Ishikawa (cell line): ENCODE results near the gene MACROD2.

Experiments
- CEBPB ChIP-seq: IDR thresholded peaks from 2 replicates; pipeline ENCODE4 v1.6.1; 2012
- CREB1 ChIP-seq: IDR thresholded peaks from 2 replicates; pipeline ENCODE4 v1.6.1; 2012; ENCODE audit warnings: low read depth
- EGR1 ChIP-seq: IDR thresholded peaks from 2 replicates; pipeline ENCODE4 v1.6.1; 2012
- EP300 ChIP-seq: IDR thresholded peaks from 2 replicates; pipeline ENCODE4 v1.6.1; 2012; ENCODE audit warnings: borderline replicate concordance
- FOXM1 ChIP-seq: IDR thresholded peaks from 2 replicates; pipeline ENCODE4 v1.6.1; 2012; ENCODE audit warnings: low read depth, borderline replicate concordance
- NFIC ChIP-seq: IDR thresholded peaks from 2 replicates; pipeline ENCODE4 v1.6.1; 2012
- RAD21 ChIP-seq: IDR thresholded peaks from 2 replicates; pipeline ENCODE4 v1.6.1; 2012; ENCODE audit warnings: low read depth
- TAF1 ChIP-seq: IDR thresholded peaks from 2 replicates; pipeline ENCODE4 v1.6.1; 2012; ENCODE audit warnings: low read depth, mild to moderate bottlenecking
- TCF12 ChIP-seq: IDR thresholded peaks from 2 replicates; pipeline ENCODE4 v1.6.1; 2012; ENCODE audit warnings: low read depth
- TEAD4 ChIP-seq: IDR thresholded peaks from 2 replicates; pipeline ENCODE4 v1.6.1; 2012
- YY1 ChIP-seq: IDR thresholded peaks from 2 replicates; pipeline ENCODE4 v1.6.1; 2012; ENCODE audit warnings: low read depth
- ZBTB7A ChIP-seq: IDR thresholded peaks from 2 replicates; pipeline ENCODE4 v1.6.1; 2012; ENCODE audit warnings: low read depth
- TF ChIP-seq, protein P1 (sequence below): IDR thresholded peaks from 2 replicates; pipeline ENCODE4 v1.6.1; 2012
- TF ChIP-seq, protein P2 (sequence below): IDR thresholded peaks from 2 replicates; pipeline ENCODE4 v1.6.1; 2012
- TF ChIP-seq, protein P3 (sequence below): IDR thresholded peaks from 2 replicates; pipeline ENCODE4 v1.6.1; 2012; ENCODE audit warnings: low read depth, mild to moderate bottlenecking

MACROD2 gene

DNA sequence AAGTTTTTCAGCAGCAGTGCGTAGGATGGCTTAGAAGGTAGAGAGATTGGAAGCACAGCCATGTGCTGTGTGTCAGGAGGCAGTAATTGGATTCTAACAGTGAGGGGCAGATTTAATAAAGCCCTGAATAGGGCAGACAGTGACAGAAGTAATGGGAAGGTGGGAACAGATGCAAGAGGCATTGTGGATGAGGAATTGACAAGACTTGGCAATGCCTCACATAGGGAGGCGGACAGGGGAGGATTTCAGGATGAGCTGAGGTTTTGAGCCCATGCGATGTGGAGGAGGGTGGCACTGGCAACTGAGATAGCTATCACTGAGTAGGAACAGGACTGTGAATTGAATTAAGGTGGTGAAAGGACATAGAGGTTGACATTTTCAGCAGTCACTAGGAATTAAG lies 604.3 kb downstream of the MACROD2 start:
- TF ChIP-seq TCF12 = no peak
- no peak for TF ChIP-seq ZBTB7A
- no peak for TF ChIP-seq FOXM1
- TF ChIP-seq, protein P1, sequence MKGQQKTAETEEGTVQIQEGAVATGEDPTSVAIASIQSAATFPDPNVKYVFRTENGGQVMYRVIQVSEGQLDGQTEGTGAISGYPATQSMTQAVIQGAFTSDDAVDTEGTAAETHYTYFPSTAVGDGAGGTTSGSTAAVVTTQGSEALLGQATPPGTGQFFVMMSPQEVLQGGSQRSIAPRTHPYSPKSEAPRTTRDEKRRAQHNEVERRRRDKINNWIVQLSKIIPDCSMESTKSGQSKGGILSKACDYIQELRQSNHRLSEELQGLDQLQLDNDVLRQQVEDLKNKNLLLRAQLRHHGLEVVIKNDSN = no peak
- no peak for TF ChIP-seq YY1
- TF ChIP-seq TAF1 = no peak
- no peak for TF ChIP-seq NFIC
- no peak for TF ChIP-seq EP300
- TF ChIP-seq CEBPB = no peak
- TF ChIP-seq, protein P2, sequence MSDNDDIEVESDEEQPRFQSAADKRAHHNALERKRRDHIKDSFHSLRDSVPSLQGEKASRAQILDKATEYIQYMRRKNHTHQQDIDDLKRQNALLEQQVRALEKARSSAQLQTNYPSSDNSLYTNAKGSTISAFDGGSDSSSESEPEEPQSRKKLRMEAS = no peak
- TF ChIP-seq TEAD4 = no peak
- TF ChIP-seq EGR1 = no peak
- no peak for TF ChIP-seq RAD21

DNA sequence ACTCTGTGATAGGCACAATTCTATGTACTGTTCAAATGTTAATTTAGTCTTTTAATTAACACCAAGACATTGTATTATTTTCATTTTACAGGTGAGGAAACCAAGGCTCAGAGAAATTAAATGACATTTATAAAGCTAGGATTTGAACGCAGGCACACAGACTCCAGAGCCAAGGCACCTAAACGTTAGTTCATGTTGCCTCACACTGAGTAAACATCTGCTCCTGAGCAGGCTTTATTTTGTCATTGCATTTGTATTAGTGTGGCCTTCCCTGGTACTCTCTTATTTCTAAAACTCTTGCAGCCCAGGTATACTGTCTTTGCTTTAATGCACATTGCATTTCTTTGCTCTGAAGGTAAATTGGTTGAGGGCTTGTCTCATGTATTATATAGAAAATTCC lies 605.2 kb downstream of the MACROD2 start:
- TF ChIP-seq EGR1 = no peak
- no peak for TF ChIP-seq CREB1
- TF ChIP-seq, protein P2 = no peak
- TF ChIP-seq TEAD4 = no peak
- TF ChIP-seq ZBTB7A = no peak
- TF ChIP-seq YY1 = no peak
- no peak for TF ChIP-seq EP300
- no peak for TF ChIP-seq TCF12
- TF ChIP-seq RAD21 = no peak
- no peak for TF ChIP-seq TAF1
- no peak for TF ChIP-seq FOXM1
- no peak for TF ChIP-seq CEBPB
- TF ChIP-seq, protein P3, sequence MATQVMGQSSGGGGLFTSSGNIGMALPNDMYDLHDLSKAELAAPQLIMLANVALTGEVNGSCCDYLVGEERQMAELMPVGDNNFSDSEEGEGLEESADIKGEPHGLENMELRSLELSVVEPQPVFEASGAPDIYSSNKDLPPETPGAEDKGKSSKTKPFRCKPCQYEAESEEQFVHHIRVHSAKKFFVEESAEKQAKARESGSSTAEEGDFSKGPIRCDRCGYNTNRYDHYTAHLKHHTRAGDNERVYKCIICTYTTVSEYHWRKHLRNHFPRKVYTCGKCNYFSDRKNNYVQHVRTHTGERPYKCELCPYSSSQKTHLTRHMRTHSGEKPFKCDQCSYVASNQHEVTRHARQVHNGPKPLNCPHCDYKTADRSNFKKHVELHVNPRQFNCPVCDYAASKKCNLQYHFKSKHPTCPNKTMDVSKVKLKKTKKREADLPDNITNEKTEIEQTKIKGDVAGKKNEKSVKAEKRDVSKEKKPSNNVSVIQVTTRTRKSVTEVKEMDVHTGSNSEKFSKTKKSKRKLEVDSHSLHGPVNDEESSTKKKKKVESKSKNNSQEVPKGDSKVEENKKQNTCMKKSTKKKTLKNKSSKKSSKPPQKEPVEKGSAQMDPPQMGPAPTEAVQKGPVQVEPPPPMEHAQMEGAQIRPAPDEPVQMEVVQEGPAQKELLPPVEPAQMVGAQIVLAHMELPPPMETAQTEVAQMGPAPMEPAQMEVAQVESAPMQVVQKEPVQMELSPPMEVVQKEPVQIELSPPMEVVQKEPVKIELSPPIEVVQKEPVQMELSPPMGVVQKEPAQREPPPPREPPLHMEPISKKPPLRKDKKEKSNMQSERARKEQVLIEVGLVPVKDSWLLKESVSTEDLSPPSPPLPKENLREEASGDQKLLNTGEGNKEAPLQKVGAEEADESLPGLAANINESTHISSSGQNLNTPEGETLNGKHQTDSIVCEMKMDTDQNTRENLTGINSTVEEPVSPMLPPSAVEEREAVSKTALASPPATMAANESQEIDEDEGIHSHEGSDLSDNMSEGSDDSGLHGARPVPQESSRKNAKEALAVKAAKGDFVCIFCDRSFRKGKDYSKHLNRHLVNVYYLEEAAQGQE = no peak
- TF ChIP-seq, protein P1 = no peak
- no peak for TF ChIP-seq NFIC

DNA sequence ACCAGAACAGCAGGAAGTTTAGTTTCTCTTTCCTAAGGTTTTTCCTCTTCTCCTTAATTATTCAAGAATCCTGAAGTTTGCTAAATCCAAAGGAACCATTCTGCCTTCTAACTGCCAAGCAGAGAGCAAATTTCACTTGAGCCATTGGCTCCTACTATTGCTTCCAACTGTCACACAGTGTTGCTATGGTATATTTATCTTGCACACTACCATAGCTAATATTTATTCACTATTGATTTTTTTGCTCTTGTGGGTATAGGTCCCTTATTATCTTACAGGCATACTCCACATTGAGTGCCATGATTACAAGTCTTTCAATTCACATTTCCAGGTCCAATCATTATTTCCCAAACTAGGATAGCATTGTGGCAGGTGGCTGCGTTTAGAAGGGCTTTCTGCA lies 608.8 kb downstream of the MACROD2 start:
- TF ChIP-seq TCF12 = no peak
- TF ChIP-seq TEAD4 = no peak
- TF ChIP-seq YY1 = no peak

DNA sequence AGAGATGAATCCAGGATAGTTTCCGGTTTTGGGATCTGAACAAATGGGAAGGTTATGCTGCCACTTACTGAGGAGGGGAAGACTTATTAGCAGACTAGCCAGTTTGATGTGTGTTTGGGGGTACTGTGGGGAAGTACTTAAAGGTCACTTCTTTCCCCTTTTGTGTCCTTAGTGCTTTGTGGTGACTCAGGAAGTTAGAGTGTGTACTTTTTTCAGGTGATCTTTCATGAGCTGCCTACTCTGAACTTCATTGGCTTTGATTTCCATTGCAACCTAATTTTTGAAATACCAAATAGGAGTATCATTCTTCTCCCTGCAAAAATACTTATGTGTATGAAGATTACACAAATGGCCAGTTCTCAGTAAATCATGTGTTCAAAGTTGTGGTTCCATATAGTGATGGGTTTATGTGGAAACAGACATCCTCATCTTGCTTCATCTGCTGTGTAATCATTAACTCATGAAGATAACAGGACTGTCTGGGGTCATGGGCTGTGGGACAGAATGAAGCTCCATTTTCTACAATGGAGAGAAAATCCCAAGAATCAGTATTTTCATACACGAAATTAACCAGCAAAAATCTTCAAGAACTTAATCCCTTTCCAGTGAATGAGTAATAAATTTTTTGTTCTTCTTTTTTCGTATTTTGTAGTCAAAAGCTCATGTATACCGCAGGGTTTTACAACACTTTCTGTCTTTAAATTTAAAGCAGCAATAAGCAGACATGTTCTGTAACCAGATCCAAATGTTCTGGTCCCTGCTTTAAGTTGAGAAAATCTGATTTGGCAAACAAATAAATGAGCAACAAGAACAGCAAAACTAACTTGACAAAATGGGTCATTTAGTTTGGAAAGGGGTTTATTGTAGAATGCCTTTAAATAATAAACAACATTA lies 614.3 kb downstream of the MACROD2 start:
- no peak for TF ChIP-seq ZBTB7A
- TF ChIP-seq TAF1 = no peak
- no peak for TF ChIP-seq TCF12
- no peak for TF ChIP-seq TEAD4
- no peak for TF ChIP-seq EP300
- TF ChIP-seq, protein P2 = no peak
- no peak for TF ChIP-seq FOXM1
- TF ChIP-seq, protein P3 = no peak
- no peak for TF ChIP-seq YY1
- TF ChIP-seq EGR1 = no peak
- no peak for TF ChIP-seq CEBPB
- TF ChIP-seq NFIC = no peak
- TF ChIP-seq, protein P1 = no peak
- TF ChIP-seq RAD21 = no peak
- TF ChIP-seq CREB1 = no peak

DNA sequence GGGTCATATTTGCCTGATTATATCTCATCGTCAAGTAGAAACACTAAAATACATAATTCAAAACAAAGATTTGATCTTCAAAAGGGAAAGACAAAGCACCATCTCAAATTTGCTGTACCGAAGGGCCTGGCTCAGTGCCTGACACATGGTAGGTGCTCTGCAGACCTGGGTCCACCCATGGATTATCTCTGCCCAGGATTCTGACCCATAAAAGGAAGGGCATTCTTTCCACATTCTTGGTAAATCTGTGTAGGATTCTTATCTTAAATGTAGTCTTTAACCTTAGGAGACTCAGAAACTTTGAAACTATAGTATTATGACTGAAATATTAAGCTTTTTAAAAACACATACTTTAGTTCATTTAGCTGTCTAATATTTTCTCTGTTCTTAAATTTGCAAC lies 616.2 kb downstream of the MACROD2 start:
- TF ChIP-seq YY1 = no peak
- TF ChIP-seq FOXM1 = no peak
